Measurements from ENCODE around the gene ACSM6. TPM values are rescaled to one million over a fixed set of nuclear protein-coding genes. Genes with fewer than 3 reads are reported as not detected.

Gene ACSM6
- total RNA-seq, 1 experiment from 2014 or later: not detected

- H3K9me3 ChIP-seq (ENCODE audit: low read depth, low read length, poor library complexity, severe bottlenecking): no peaks in the 10 kb centered on the region
- H3K4me3 ChIP-seq (ENCODE audit: low read depth, low read length, poor library complexity, severe bottlenecking): no peak overlapping the region
- DNase-seq (ENCODE audit: low spot score): no peak
- BruUV-seq (replicated peaks): no TSS peak
- TF ChIP-seq, protein P1, sequence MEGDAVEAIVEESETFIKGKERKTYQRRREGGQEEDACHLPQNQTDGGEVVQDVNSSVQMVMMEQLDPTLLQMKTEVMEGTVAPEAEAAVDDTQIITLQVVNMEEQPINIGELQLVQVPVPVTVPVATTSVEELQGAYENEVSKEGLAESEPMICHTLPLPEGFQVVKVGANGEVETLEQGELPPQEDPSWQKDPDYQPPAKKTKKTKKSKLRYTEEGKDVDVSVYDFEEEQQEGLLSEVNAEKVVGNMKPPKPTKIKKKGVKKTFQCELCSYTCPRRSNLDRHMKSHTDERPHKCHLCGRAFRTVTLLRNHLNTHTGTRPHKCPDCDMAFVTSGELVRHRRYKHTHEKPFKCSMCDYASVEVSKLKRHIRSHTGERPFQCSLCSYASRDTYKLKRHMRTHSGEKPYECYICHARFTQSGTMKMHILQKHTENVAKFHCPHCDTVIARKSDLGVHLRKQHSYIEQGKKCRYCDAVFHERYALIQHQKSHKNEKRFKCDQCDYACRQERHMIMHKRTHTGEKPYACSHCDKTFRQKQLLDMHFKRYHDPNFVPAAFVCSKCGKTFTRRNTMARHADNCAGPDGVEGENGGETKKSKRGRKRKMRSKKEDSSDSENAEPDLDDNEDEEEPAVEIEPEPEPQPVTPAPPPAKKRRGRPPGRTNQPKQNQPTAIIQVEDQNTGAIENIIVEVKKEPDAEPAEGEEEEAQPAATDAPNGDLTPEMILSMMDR (conservative IDR thresholded peaks at IDR 0.05; ENCODE audit: low read depth, low read length): no peak
- no peak for TF ChIP-seq EZH2 (IDR thresholded peaks at IDR 0.05; ENCODE audit: borderline replicate concordance, low read depth, low read length, poor library complexity, severe bottlenecking)
- intact Hi-C loops (cut with micrococcal nuclease; ENCODE audit: unreplicated experiment): no loop called here
- no peaks in the 10 kb centered on the region for H3K36me3 ChIP-seq (ENCODE audit: insufficient read depth, low read length, poor library complexity, severe bottlenecking)
- no peaks in the 10 kb centered on the region for H3K27me3 ChIP-seq (replicated peaks; ENCODE audit: insufficient read depth, low read depth, low read length, poor library complexity)
- CTCF ChIA-PET: interaction anchor here (0.5 kb wide), 1 partner anchor 162 kb away, joined by 3 read pairs; no protein-coding TSS in a partner anchor
- POLR2A ChIA-PET (ENCODE audit: low non-redundant PET): no interaction called here
- no peaks in the 10 kb centered on the region for H3K4me1 ChIP-seq (ENCODE audit: insufficient read depth, low read length, poor library complexity, severe bottlenecking)
- no peak overlapping the region for H3K27ac ChIP-seq (ENCODE audit: low read depth, low read length, poor library complexity, severe bottlenecking)
These were observed 83.1 kb downstream of the ACSM6 start for GRCh38 chr10:95277201-95277570.

DNA sequence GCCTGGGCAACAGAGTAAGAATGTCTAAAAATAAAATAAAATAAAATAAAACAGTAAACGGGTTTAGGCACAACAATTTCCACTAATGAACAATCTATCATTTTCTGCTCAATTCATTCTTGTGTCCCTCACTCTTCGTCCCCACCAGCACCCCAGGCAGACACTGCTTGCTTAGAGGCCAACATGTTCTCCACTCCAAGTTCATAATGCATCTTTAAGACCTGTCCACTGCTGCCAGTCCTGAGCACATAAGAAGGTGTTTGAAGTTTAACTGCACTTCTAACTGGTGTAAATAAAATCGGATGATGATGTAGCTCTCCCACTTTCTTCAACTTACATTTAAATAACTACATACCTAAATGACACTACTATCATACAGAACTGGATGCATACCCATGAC lies 83.6 kb downstream of the ACSM6 start:
- no TSS peak for BruUV-seq (replicated peaks)
- no peak for TF ChIP-seq EZH2 (IDR thresholded peaks at IDR 0.05; ENCODE audit: borderline replicate concordance, low read depth, low read length, poor library complexity, severe bottlenecking)
- Histone ChIP-seq H3K9me3 (ENCODE audit: low read depth, low read length, poor library complexity, severe bottlenecking) (no peaks in the 10 kb centered on the region), H3K36me3 (ENCODE audit: insufficient read depth, low read length, poor library complexity, severe bottlenecking) (no peaks in the 10 kb centered on the region), H3K4me3 (ENCODE audit: low read depth, low read length, poor library complexity, severe bottlenecking) (no peak overlapping the region), H3K27me3 (replicated peaks; ENCODE audit: insufficient read depth, low read depth, low read length, poor library complexity) (no peaks in the 10 kb centered on the region), H3K27ac (ENCODE audit: low read depth, low read length, poor library complexity, severe bottlenecking) (no peak overlapping the region), H3K4me1 (ENCODE audit: insufficient read depth, low read length, poor library complexity, severe bottlenecking) (no peaks in the 10 kb centered on the region)
- no peak for DNase-seq (ENCODE audit: low spot score)
- intact Hi-C loops (cut with micrococcal nuclease; ENCODE audit: unreplicated experiment): no loop called here
- ChIA-PET CTCF (no interaction called here), POLR2A (ENCODE audit: low non-redundant PET) (no interaction called here)

Other genes with a start within 250 kb of the ACSM6 start
- gene CYP2C8, start 124.7 kb upstream of the ACSM6 start, total RNA-seq (2021): not detected in 2 replicates
- 0.32 and 0.74 TPM in 2 replicates for gene PDLIM1, start 96.8 kb downstream of the ACSM6 start, total RNA-seq (2021)

All from A673 (cell line).